Measurements from ENCODE around the gene SLC20A1.
"Not testable (repeated sequence)": the region's sequence is repeated elsewhere in the genome, so short reads cannot be mapped to it uniquely, and the experiment has no call there.

Gene SLC20A1

GRCh38 chr2:112646791-112647689 lies 1.3 kb downstream of the SLC20A1 start:
- no peak for DNase-seq

GRCh38 chr2:112648081-112648480 lies 2.3 kb downstream of the SLC20A1 start:
- DNase-seq = no peak

GRCh38 chr2:112656679-112657078 lies 10.9 kb downstream of the SLC20A1 start:
- no peak for DNase-seq

GRCh38 chr2:112658301-112658700 lies 12.6 kb downstream of the SLC20A1 start:
- no peak for DNase-seq

GRCh38 chr2:112658839-112659667 lies 13.3 kb downstream of the SLC20A1 start:
- no peak for DNase-seq

- no peak for DNase-seq
Observed at GRCh38 chr2:112660138-112660537, 14.4 kb downstream of the SLC20A1 start.

GRCh38 chr2:112661656-112662305 lies 16.0 kb downstream of the SLC20A1 start:
- DNase-seq = no peak

- DNase-seq = no peak
Observed at GRCh38 chr2:112662704-112663103, 17.0 kb downstream of the SLC20A1 start.

GRCh38 chr2:112664689-112665088 lies 18.9 kb downstream of the SLC20A1 start:
- DNase-seq = no peak

GRCh38 chr2:112665113-112665780 lies 19.5 kb downstream of the SLC20A1 start:
- DNase-seq = no peak

GRCh38 chr2:112666761-112667122 lies 21.0 kb downstream of the SLC20A1 start:
- DNase-seq = no peak

- DNase-seq = not testable (repeated sequence)
Observed at GRCh38 chr2:112667540-112667939, 21.8 kb downstream of the SLC20A1 start.

- no peak for DNase-seq
Observed at GRCh38 chr2:112669667-112670066, 23.9 kb downstream of the SLC20A1 start.

- no peak for DNase-seq
Observed at GRCh38 chr2:112670252-112671022, 24.7 kb downstream of the SLC20A1 start.

- DNase-seq = no peak
Observed at GRCh38 chr2:112671801-112672200, 26.1 kb downstream of the SLC20A1 start.

GRCh38 chr2:112673008-112673407 lies 27.3 kb downstream of the SLC20A1 start:
- no peak for DNase-seq

- DNase-seq = no peak
Observed at GRCh38 chr2:112674229-112674628, 28.5 kb downstream of the SLC20A1 start.

- no peak for DNase-seq
Observed at GRCh38 chr2:112679484-112679883, 33.7 kb downstream of the SLC20A1 start.

- DNase-seq = no peak
Observed at GRCh38 chr2:112680666-112681101, 34.9 kb downstream of the SLC20A1 start.

- DNase-seq = no peak
Observed at GRCh38 chr2:112682101-112682500, 36.4 kb downstream of the SLC20A1 start.

GRCh38 chr2:112683550-112684414 lies 38.0 kb downstream of the SLC20A1 start:
- no peak for DNase-seq

All from DMS 273 treated with DMSO at 0.1 percent for 48 hours (cell line).